Suprapubic skin (tissue), 4 donors: ENCODE results near the gene TMEM164. TPM values are rescaled to one million over a fixed set of nuclear protein-coding genes. Genes with fewer than 3 reads are reported as not detected.

Experiments
- DNase-seq, 2 donors: peaks; one replicate each; pipeline ENCODE4 v3.0.0-alpha.2; 2019; ENCODE audit warnings: low spot score in 2 of 2
- H3K27ac ChIP-seq: fragments of 200-600 bp; sonication (generic); one replicate; pipeline ENCODE4 v1.5.1; 2019
- H3K27me3 ChIP-seq: fragments of 200-600 bp; sonication (generic); one replicate; pipeline ENCODE4 v1.5.1; 2019
- H3K36me3 ChIP-seq: fragments of 200-600 bp; sonication (generic); one replicate; pipeline ENCODE4 v1.5.1; 2019
- H3K4me1 ChIP-seq: fragments of 200-600 bp; sonication (generic); one replicate; pipeline ENCODE4 v1.5.1; 2019
- H3K4me3 ChIP-seq: fragments of 200-600 bp; sonication (generic); one replicate; pipeline ENCODE4 v1.5.1; 2019; ENCODE audit warnings: mild to moderate bottlenecking
- H3K9me3 ChIP-seq: fragments of 200-600 bp; sonication (generic); one replicate; pipeline ENCODE4 v1.5.1; 2019
- EP300 ChIP-seq: sonication (generic); formaldehyde crosslinking; IDR thresholded peaks from one replicate; pipeline ENCODE4 v1.6.1; 2017; ENCODE audit warnings: antibody characterized with exemption
- POLR2A ChIP-seq, 2 donors: fragments of 450-650 bp; IDR thresholded peaks; one replicate each; pipeline ENCODE4 v1.6.1; 2017; ENCODE audit warnings: antibody characterized with exemption in 2 of 2, mild to moderate bottlenecking in 2 of 2, moderate library complexity in 2 of 2
- POLR2AphosphoS5 ChIP-seq, 3 donors: sonication (generic); formaldehyde crosslinking; IDR thresholded peaks; one replicate each; pipeline ENCODE4 v1.6.1; 2017; ENCODE audit warnings: antibody characterized with exemption in 3 of 3
- WGBS: methylation state at CpG from one replicate; pipeline ENCODE4 v1.1.5; 2018; 5-methylcytosine and 5-hydroxymethylcytosine counted together
- total RNA-seq, 4 donors: library from RNA; depleted of rRNA; stranded (reverse); fragments of >200 nt; gene quantifications; one replicate each; pipeline ENCODE4 v1.1.0, GENCODE V29; 2016
- TF ChIP-seq, protein P1 (sequence below), 2 donors: fragments of 200-600 bp in 1 of 2; fragments of 450-650 bp in 1 of 2; sonication (generic) in 1 of 2; IDR thresholded peaks; one replicate each; pipeline ENCODE4 v1.5.1; 2016 to 2019; ENCODE audit warnings: antibody characterized with exemption in 2 of 2, mild to moderate bottlenecking in 1 of 2, moderate library complexity in 1 of 2

Gene TMEM164
- total RNA-seq, 4 donors from 2014 or later = 35.5 to 71.2 (median 58.7) TPM

DNA sequence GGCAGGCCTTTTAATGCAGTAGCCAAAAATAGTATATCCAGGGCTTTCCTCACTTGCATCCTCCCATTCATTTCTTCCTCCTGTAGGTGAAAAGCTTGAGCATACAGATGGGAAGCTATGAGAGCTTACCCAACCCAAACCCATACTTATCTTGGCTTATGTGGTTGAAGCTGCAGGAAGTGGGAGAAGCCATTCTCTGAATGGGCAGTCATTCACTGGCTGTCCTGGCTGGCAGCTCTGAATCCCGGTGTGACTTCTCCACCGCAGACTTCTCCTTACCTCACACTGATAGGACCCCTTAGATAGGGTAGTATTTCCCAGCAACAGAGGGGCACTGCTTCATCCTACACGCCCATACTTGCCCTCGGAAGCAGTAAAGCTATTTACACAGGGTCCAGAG, 189.6 kb downstream of the TMEM164 start:
- Histone ChIP-seq H3K27ac (no peak overlapping the region), H3K36me3 (no peaks in the 10 kb centered on the region), H3K27me3 (no peaks in the 10 kb centered on the region), H3K4me1 (no peaks in the 10 kb centered on the region), H3K4me3 (no peak overlapping the region), H3K9me3 (no peaks in the 10 kb centered on the region)
- WGBS = 85% methylated on average over 4 of the region's 4 CpGs
- DNase-seq = no peak
- TF ChIP-seq, protein P1, sequence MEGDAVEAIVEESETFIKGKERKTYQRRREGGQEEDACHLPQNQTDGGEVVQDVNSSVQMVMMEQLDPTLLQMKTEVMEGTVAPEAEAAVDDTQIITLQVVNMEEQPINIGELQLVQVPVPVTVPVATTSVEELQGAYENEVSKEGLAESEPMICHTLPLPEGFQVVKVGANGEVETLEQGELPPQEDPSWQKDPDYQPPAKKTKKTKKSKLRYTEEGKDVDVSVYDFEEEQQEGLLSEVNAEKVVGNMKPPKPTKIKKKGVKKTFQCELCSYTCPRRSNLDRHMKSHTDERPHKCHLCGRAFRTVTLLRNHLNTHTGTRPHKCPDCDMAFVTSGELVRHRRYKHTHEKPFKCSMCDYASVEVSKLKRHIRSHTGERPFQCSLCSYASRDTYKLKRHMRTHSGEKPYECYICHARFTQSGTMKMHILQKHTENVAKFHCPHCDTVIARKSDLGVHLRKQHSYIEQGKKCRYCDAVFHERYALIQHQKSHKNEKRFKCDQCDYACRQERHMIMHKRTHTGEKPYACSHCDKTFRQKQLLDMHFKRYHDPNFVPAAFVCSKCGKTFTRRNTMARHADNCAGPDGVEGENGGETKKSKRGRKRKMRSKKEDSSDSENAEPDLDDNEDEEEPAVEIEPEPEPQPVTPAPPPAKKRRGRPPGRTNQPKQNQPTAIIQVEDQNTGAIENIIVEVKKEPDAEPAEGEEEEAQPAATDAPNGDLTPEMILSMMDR (IDR thresholded peaks at IDR 0.05) = no peak
- TF ChIP-seq POLR2AphosphoS5 (IDR thresholded peaks at IDR 0.05) (no peak), POLR2A (IDR thresholded peaks at IDR 0.05) (no peak), EP300 (no peak)

DNA sequence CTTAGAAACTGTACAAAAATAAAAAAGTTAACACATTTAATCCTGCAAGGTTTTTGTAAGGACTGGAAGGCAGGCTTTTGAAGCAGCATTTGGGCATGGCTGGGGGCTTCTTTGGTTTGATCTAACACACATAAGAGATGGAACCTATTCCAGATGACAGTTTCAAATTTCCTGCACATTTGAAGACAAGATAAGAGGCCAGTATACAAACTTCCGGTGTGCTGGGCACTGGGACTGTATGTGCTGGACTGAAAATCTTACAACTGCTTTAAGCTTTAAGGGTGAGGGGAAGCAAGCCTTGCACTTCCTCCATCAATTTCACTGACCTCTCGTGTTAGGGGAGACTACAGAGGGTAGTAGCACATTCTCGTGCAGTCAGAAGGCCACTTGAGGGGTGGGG, 192.1 kb downstream of the TMEM164 start:
- no peak for DNase-seq
- no peaks in the 10 kb centered on the region for H3K9me3 ChIP-seq
- WGBS = 68% methylated on average over 3 of the region's 3 CpGs
- TF ChIP-seq POLR2A (IDR thresholded peaks at IDR 0.05) (no peak), POLR2AphosphoS5 (IDR thresholded peaks at IDR 0.05) (no peak), EP300 (no peak)
- TF ChIP-seq, protein P1 (IDR thresholded peaks at IDR 0.05) = no peak
- no peaks in the 10 kb centered on the region for H3K4me1 ChIP-seq
- no peak overlapping the region for H3K4me3 ChIP-seq
- H3K27ac ChIP-seq = no peak overlapping the region
- no peaks in the 10 kb centered on the region for H3K36me3 ChIP-seq
- no peaks in the 10 kb centered on the region for H3K27me3 ChIP-seq

DNA sequence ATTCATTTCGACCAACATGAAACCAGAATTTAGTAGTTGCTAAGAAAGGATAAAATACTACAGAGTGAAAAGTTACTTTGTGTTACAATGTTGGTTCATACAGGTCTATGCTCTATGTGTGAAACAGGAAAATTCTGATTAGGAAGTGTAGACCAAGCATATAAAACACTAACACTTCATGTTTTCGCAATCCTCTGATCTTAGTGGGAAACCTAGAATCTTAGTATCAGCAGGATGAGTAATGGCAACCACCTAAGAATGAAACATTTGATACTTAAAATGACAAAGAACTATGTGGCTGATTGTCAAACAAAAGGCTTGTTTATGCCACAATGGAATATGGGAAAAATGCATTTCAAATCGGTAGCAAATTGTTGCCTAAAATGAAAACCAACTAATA, 198.9 kb downstream of the TMEM164 start:
- DNase-seq = no peak
- no peaks in the 10 kb centered on the region for H3K9me3 ChIP-seq
- no peak overlapping the region for H3K4me3 ChIP-seq
- TF ChIP-seq EP300 (no peak), POLR2AphosphoS5 (IDR thresholded peaks at IDR 0.05) (no peak), POLR2A (IDR thresholded peaks at IDR 0.05) (no peak)
- TF ChIP-seq, protein P1 (IDR thresholded peaks at IDR 0.05) = no peak
- no peaks in the 10 kb centered on the region for H3K4me1 ChIP-seq
- no peak overlapping the region for H3K27ac ChIP-seq
- no peaks in the 10 kb centered on the region for H3K36me3 ChIP-seq
- no peaks in the 10 kb centered on the region for H3K27me3 ChIP-seq
- WGBS = 84% methylated on average over 3 of the region's 3 CpGs

DNA sequence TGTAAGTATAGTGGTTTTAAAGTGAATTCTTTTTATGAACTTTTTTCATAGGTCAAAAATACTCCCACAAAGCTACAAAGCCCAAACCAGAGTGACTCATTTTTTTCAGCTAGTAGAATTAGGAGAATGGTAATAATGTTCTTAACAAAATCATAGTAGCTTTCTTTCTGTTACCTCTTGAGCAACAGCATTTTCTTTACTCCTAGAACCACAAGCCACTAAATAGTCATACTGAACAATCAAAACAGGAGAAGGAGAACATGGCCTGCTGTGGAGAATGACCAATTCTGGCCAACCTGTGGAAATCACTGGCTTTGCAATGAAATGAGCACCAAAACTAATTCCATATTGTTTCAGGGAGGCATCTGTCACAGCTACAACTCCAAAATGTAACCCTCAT, 202.1 kb downstream of the TMEM164 start:
- H3K4me1 ChIP-seq = no peaks in the 10 kb centered on the region
- no peak overlapping the region for H3K4me3 ChIP-seq
- DNase-seq = no peak
- H3K27ac ChIP-seq = no peak overlapping the region
- no peaks in the 10 kb centered on the region for H3K36me3 ChIP-seq
- no peaks in the 10 kb centered on the region for H3K9me3 ChIP-seq
- H3K27me3 ChIP-seq = no peaks in the 10 kb centered on the region
- no peak for TF ChIP-seq POLR2AphosphoS5 (IDR thresholded peaks at IDR 0.05)
- TF ChIP-seq POLR2A (IDR thresholded peaks at IDR 0.05) = no peak
- TF ChIP-seq EP300 = no peak
- TF ChIP-seq, protein P1 (IDR thresholded peaks at IDR 0.05) = no peak

DNA sequence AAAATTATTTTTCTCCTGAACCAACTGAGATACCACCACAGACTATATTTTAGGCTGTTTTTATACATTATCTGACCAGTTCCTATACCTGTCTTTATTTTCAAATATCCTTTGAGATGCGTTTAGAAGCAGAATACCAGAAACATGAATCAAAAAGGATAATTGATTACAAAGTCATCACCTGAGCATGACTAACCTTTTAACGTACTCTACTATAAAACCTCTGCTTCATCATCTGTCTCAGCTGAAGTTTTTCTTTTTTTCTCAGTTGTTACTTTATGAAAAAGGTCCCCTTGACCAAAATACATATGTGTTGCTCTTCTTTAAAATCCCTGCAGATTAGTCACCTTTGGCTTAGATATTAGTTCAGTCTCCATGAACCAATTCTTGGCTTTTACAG, 205.2 kb downstream of the TMEM164 start:
- TF ChIP-seq, protein P1 (IDR thresholded peaks at IDR 0.05) = no peak
- no peak for TF ChIP-seq POLR2AphosphoS5 (IDR thresholded peaks at IDR 0.05)
- TF ChIP-seq EP300 = no peak
- TF ChIP-seq POLR2A (IDR thresholded peaks at IDR 0.05) = no peak
- Histone ChIP-seq H3K36me3 (no peaks in the 10 kb centered on the region), H3K4me3 (no peak overlapping the region), H3K4me1 (no peaks in the 10 kb centered on the region), H3K27me3 (no peaks in the 10 kb centered on the region), H3K9me3 (no peaks in the 10 kb centered on the region), H3K27ac (no peak overlapping the region)
- no peak for DNase-seq
- 65% methylated on average over 2 of the region's 2 CpGs for WGBS
